GM18870 (cell line): ENCODE measurements around the gene RAD18.

Experiments
- ATAC-seq: cut with Tn5 transposase; IDR thresholded peaks from one replicate; pipeline ENCODE4 v1.9.1; 2021; ENCODE audit warnings: moderate library complexity; ENCODE audit not compliant: unreplicated experiment

Gene RAD18

DNA sequence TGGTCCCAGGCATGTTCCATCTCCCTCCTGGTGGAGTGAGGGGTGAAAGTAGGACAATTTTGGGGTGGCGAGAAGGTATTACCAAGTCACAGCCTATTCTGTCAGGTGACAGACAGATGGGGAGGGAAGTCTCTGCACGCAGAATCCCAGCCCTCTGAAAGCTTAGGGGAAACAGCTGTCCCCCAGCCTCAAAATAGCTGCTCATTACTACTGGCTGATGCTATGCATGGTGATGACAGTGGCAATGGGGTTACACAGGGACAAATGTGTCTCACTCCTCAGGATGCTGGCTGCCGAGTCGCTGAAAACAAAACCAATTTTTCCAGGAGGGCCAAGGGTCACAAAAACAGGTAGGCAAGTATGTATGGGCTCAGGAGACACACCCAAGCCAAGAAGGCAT, 125.0 kb downstream of the RAD18 start:
- no peak for ATAC-seq

GRCh38 chr3:8837162-8837561, 126.1 kb downstream of the RAD18 start:
- no peak for ATAC-seq

DNA sequence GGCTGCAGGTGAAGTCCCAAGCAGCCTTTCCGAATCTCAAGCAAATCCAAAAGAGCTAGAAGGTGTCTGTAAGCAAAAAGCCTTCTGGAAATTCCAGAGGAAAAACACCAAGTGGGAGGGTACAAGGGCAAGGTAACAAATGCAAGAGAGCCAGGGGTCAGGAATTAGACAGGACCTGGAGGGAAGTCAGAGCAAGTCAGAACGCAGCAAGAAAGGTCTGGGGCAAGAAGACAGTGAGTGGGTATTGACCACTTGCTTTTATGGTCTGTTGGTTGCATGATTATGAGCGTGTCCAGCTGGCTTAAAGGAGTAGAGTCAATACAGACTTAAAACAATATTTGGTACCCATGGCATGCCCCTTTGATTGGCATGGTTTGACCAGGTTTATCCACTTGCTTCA, 127.2 kb downstream of the RAD18 start:
- ATAC-seq = no peak

DNA sequence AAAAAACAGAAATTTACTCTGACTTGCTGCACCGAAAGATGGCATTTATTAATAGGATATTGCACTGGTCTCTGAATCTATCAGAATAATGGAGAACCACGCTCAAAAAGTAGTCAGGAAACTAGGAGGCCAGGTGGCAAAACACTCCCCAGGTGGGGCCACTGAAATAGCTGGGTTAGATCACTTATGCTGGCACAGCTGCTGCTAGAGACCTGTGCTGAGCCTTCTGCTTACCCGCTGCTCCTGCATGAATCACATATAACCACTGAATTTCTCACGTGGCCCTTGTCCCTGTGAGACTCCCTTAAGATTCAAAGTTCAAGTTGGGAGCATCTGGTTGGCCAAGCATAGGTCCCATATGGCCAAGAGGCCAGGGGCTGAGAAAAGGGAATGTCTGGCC, 127.9 kb downstream of the RAD18 start:
- ATAC-seq = no peak

DNA sequence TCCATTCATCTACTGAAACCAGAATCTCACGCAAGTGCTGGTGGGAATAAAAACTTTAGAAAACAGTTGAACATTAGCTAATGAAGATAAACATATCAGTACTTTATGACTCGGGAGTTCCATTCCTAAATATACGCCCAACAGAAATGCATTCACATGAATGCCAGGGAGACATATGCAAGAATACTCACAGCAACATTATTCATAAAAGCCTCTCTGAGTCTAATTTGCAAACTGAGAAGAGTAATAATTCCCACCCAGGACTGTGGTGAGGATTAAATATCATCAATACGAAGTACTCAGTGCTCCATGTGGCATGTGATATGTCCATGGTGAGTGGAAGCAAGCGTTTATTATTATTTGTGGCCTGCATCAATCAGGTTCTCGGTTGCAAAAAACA, 128.3 kb downstream of the RAD18 start:
- no peak for ATAC-seq

DNA sequence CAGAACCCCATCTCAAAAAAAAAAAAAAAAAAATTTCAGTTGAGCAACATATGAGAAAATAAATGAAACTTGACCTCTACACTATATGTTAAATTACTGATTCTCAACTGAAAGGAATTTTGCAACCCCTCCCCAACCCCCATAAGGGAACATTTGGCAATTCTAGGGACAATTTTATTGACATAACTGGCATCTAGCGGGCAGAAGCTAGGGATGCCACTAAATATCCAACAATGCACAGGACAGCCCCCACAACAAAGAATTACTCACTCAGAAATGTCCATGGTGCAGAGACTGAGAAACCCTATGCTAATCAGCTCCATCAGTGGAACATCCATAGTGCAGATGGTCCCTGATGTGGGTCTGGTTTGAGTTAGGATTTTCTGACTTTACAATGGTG, 135.6 kb downstream of the RAD18 start:
- no peak for ATAC-seq
